ENCODE measurements around the gene MSTN. TPM values are rescaled to one million over a fixed set of nuclear protein-coding genes. Genes with fewer than 3 reads are reported as not detected.

MSTN gene
- 1 to 10 TPM; 1.4 to 2.9 (median 2.1) TPM for polyA plus RNA-seq (ENCODE audit: insufficient read length in 4 of 4)

DNA sequence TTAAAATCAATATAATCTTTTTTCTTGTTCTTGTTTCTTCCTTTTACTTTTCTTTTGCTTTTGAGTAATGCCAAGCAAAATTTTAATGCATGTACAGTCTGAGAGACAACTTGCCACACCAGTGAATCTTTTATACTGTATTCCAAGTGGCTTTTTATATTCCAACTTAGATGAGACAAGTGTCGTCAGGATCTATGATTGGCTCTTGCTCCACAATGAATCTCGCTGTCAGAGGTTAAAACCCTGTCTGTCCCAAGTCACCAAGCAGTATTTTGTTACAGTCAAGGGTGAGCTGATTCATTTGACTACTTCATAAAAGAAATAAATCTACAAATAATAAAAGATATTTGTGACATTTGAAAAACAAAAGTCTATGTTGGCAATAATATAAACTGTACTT, at the start of gene MSTN:
MSTN (minus strand) TSS at position 129 of the 400 bp plus-strand sequence. CDS start 133 bp downstream, outside the sequence.
- no peak for DNase-seq (ENCODE audit: low read depth in 4 of 4, low spot score in 3 of 4)

DNA sequence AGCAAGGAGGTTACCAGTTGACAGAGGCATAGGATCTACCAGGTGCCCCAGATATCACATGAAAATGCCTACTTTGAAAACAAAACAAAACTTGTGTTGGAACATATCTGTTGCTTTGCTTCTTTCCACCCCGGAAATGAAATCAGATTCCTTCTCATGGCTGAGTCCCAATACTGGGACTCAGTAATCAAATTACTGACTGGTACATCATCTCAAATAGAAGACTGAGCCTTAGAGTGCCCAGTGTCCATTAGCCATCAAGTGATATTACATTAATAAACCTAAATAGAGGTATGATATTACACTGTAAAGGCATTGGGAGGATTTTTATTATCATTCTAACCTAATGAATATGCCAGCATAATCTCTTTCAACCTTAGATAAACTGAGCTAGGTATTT, 48.6 kb upstream of the MSTN start:
- DNase-seq (ENCODE audit: low read depth in 4 of 4, low spot score in 3 of 4) = no peak

DNA sequence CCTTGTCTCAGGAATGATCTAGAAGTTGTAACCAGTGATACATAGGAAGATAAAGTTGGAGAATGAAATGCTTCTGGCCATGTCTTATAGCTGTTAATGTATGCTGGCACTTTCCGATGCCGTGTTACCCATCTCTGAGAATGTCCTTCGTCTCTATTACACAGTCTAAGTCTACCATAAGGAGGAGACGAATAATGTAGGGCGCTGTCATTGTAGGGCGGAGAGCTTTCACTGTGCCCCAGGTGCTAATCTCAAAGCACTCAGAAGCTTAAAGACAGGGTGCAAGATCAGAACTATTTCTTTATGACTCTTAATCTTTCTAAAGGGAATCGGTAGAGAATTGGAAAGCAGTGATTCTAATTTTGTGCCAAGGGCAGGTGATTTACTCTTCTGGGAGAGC, 48.2 kb upstream of the MSTN start:
- no peak for DNase-seq (ENCODE audit: low read depth in 4 of 4, low spot score in 3 of 4)

DNA sequence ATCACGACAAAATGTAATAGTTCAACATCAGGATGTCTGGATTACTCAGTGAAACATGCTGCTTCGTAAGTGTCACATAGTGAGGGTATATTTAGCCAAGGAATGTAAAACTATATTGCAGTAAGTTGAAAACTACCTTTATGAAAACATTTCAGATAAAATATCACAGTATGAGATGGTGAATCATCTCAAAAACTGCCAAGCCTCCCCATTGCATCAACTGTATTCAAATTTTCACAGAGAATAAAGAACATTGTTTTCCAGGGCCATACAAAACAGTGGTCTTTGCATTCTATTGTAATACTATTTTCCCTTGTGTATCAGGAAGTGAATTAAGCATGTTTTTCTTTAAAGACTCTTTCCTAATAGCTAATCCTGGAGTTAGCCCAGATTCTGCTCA, 47.6 kb upstream of the MSTN start:
- DNase-seq (ENCODE audit: low read depth in 4 of 4, low spot score in 3 of 4) = no peak

DNA sequence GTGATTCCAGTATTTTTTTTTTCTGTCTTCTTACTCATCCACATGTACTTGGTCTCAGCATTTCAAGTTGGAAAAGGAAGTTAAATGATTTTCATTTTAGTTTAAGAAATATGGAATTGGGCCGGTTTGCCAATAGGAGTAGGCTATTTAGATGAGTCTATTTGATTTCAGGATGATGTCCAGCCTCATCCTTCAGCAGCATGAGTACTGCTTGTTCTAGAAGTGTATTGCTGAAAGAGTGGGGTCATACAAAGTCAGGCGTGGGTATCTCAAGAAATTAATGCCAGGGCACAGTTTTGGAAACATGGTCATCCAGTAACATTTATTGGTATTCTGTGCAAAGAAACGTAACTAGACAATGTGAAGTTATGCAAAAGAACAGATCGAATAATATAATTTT, 44.9 kb upstream of the MSTN start:
- DNase-seq (ENCODE audit: low read depth in 4 of 4, low spot score in 3 of 4) = no peak

DNA sequence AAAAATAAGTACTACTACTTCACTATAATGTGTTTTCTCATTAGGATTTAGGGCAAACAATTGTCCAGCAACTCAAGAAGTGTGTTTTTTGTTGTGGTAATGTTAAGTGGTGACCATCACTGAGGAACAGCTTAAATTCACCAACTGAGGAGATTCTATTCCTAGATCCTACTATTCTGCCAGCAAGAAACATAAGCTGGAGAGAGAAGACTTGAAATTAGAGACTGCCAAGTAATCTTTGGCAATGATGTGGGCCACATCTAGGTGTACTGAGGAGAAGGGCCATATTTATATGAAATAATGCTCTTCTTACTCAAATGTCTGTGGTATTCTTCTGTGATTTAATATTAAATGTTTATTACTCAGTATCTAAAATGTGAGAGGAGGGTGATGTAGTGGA, 44.3 kb upstream of the MSTN start:
- no peak for DNase-seq (ENCODE audit: low read depth in 4 of 4, low spot score in 3 of 4)

DNA sequence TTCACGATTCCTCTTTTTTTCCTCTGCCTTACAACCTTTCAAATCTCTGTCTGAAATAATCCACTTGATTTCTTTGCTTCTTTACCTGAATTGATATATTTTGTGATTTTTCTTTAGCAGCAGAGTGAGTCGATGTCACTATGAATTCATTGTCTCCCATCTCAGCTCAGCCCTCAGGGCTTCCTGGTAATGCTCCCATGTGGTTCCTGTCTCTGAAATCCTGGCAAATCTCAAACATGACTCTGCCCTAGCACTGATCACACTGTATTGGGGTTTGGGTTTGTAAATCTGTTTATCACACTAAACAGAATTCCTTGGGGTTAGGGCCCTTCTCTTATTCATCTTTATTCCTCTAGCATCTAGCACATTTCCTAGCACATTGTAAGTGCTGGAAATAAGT, 43.0 kb upstream of the MSTN start:
- DNase-seq (ENCODE audit: low read depth in 4 of 4, low spot score in 3 of 4) = no peak

DNA sequence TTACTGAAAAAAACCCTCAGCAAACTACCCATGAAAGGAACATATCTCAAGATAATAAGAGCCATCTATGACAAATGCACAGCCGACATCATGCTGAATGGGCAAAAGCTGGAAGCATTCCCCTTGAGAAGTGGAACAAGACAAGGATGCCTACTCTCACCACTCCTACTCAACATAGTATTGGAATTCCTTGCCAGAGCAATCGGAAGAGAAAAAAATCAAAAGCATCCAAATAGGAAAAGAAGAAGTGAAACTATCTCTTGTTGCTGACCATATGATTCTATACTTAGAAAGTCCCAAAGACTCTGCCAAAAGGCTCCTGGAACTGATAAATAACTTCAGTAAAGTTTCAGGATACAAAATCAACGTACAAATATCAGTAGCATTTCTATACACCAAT, 40.6 kb upstream of the MSTN start:
- no peak for DNase-seq (ENCODE audit: low read depth in 4 of 4, low spot score in 3 of 4)

DNA sequence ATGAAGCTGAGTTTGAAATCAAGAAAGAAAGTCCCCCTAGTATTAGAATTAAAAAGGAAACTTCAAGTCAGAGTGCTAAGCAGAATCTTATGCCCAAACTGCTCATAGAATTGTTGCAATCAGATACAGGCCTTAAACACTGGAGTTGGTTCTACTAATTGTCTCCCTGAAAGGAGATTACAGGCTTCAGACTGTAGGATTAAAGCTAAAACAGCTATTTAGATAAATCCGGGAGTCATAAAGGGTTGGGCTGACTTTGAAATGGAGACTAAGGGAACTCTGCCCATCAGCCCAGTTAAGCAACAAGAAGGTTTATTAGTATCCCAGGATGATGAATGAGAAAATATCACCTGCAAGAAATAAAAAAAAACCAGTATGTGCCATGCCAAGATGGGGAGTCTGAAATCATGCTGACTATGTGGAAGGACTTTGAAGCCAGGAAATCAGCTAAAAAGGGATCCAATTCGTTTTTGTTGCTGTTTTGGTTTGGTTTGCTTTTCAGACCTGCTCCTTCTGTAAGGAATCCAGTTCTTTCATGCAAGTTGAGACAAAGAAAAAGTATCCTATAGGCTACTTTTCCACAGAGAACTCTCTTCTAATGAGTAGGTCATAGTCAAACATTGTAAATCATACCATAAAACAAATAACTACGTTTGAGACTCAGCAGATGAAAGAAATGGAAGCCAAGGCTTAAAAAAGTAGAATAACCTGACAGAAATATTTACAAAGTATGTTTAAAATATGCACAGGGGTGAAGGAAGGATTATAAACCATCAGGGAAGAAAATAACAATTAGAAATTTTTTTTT, 37.6 kb upstream of the MSTN start:
- DNase-seq (ENCODE audit: low read depth in 4 of 4, low spot score in 3 of 4) = no peak

DNA sequence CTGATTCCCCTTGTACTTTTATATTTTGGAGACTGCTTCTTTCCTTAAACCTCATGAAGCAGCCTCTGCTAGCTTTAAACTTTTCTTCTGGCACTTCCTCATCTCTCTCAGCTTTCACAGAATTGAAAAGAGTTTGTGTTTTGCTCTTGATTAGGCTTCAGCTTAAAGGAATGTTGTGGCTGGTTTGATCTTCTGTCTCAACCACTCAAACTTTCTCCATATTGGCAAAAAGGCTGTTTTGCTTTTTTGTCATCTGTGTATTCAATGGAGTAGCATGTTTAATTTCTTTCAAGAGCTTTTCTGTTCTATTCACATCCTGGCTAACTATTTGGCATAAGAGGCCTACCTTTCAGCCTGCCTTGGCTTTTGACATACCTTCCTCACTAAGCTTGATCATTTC, 36.3 kb upstream of the MSTN start:
- no peak for DNase-seq (ENCODE audit: low read depth in 4 of 4, low spot score in 3 of 4)

DNA sequence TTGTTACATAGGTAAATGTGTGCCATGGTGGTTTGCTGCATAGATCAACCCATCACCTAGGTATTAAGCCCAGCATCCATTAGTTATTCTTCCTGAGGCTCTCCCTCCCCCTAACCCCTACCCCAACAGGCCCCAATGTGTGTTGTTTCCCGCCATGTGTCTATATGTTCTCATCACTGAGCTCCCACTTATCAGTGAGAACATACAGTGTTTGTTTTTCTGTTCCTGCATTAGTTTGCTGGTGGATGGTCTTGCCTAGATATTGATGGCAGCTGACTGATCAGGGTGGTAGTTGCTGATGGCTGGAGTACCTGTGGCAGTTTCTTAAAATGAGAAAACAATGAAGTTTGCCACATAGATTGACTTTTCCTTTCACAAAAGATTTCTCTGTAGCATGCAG, 34.6 kb upstream of the MSTN start:
- DNase-seq (ENCODE audit: low read depth in 4 of 4, low spot score in 3 of 4) = no peak

DNA sequence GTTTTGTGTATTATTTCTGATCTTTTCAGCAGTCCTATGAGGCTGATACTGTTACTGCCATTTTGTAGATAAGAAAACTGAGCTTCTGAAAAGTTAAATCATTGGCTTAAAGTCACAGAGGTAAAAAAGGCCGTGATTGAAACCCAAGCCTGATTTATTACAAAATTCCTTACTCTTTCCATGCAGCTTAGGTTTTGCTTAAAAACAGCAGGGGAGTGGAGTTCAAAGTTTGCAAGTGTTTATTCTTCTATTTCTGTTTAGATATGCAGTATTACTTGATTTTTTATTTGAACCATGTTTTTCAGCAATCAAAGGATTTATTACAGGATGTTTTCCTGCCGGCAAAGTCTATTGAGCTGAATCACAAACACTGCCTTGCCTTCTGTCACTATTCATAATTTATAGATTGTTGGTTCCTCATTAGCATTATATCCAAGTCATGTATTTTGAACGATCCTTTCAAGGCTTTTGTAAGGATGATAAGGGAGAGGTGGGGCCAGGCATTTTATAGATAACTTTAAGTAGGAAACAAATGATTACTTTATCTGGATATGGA, 31.9 kb upstream of the MSTN start:
- DNase-seq (ENCODE audit: low read depth in 4 of 4, low spot score in 3 of 4) = peak in 1 of 4 donors; percentile 8

DNA sequence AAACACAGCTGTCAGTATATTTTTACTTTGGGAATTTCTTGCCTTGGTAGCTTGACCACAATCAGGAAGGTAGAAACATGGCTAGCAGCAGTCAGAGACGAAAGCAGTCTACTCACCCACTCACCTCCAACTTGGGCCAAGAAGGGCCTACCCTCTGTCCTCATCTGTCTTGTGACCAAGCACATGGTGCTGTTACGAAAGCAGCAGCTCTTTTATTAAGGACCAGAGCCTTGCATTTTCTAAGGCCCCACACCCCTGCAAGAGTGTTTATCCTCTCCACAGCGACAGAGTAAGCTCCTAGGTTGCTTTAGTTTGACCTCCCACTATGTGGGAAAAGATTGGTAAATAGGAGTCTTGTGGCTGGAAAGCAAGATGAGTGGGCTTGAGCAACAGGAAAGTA, 31.3 kb upstream of the MSTN start:
- DNase-seq (ENCODE audit: low read depth in 4 of 4, low spot score in 3 of 4) = no peak

DNA sequence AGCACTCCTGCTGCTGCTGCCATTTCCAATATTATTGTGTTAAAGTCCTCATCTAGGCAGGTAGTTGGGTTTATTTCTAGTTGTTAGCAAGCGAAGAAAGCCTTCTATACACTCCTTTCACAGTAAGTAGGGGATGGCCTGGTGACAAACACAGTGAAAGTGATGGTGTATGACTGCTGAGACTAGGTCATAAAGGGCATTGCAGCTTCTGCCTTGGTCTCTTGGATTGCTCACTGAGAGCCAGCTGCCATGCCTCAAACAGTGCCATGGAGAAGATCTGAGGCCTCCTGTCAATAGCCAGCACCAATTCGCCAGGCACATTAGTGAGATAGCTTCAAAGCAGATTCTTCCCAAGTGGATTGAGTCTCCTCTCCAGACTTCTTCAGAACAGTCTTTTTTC, 27.6 kb upstream of the MSTN start:
- no peak for DNase-seq (ENCODE audit: low read depth in 4 of 4, low spot score in 3 of 4)

DNA sequence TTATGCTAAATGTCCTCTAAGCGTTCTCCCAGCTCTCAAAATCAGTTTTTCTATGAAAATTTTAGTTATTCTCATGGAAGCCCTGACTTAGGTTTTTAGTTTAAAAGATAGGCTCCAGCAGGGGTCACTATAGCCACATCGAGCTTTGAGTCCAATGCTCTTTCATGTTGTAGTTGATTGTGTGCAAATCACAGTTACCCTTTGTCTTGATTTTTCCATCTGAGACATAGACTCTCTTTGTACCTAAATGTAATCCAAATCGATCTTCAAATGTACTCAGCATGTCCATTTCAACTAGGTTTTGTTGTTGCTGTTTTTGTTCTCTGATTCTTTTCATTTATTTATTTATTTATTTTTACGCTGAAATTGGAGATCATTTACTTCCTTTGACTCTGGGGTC, 26.4 kb upstream of the MSTN start:
- DNase-seq (ENCODE audit: low read depth in 4 of 4, low spot score in 3 of 4) = peak in 3 of 4 donors; percentile 48 to 61 (median 56)

DNA sequence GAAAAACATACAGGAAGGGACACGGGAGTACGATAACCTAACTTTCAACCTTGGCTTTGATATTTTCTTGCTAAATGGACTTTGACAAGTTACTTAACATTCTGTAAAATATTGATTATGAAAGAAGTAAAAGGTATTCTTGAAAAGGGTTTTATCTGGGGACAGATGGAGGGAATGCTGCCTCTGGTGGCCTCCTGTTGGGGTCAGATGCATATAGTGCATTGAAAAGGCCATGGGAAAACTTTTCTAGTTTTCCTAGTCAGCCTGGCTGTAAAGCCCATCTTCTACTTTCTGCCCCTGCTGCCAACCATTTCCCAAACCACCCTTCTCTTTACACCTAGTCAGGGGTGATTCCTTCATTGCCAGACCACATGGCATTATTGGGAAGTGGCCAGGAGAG, 22.2 kb upstream of the MSTN start:
- DNase-seq (ENCODE audit: low read depth in 4 of 4, low spot score in 3 of 4) = no peak

DNA sequence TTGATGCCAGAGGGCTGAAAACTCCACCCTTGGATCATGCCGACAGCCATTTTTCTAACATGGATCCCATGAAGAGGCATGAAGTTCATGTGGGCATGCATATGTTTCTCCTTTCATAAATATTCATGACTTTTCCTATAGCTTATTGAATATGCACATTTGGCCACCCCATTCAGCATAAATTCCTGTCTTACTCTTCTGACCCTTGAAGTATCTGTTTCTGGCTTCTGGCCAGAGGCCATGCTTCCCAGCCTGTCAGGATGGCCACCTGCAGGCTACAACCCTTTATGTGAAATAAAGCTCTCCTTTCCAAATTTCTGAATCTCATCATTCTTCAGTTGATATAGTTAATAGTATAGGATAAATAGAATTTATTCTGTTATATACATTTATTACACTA, 19.6 kb upstream of the MSTN start:
- DNase-seq (ENCODE audit: low read depth in 4 of 4, low spot score in 3 of 4) = no peak

DNA sequence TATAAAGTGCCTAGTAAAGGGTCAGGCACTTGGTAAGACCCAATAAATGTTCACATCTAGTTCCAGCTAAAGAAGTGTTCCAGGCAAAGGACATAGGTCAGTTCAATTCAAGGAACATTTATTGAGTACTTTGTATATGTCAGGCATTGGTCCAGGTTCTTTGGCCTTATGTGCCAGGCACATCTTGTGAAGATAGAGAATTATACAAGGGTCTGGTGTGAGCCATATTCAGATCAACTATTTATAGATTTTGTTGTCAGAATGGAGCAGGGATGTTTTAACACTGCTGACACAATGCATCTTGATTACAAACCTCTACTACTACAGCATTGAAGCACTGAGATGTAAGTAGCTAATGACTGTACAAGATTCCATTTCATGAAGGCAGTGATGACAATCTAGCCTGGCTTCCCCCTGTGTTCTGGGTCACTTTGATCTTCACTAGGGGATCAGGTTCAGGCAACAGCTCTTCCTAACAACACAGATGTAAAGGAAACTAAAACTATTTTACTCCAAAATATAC, 18.1 kb upstream of the MSTN start:
- DNase-seq (ENCODE audit: low read depth in 4 of 4, low spot score in 3 of 4) = no peak

DNA sequence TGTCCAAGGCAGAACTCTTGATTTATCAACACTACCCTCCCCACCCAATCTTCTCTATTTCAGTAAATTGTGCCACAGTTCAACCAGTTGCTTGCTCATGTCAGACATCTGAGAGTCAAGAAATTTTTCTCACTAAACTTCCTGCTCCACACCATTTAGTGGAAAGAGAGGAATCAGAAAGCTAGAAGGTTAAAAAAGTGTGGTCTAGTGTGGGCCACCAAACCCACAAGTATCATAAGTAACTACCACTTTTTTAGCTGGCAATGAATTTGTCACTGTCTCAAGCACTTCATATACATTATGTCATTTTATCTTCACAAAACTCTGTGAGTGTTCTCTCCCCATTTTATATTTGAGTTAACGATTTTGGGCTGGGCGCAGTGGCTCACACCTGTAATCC, 16.6 kb upstream of the MSTN start:
- DNase-seq (ENCODE audit: low read depth in 4 of 4, low spot score in 3 of 4) = no peak

DNA sequence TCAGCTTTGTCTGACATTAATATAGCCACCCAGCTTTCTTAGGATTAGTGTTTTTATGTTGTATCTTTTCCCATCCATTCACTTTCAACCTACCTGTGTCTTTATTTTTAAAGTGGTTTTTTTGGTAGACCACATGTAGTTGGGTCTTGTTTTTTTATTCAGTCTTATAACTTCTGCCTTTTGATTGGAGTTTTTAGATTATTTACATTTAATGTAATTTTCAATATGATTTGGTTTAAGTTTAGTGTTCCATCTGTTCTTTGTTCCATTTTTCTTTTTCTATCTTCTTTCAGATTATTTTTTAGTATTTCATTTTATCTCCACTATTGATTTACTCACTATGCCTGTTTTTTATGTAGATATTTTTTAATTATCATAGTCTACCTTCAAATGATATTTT, 13.1 kb upstream of the MSTN start:
- DNase-seq (ENCODE audit: low read depth in 4 of 4, low spot score in 3 of 4) = no peak

DNA sequence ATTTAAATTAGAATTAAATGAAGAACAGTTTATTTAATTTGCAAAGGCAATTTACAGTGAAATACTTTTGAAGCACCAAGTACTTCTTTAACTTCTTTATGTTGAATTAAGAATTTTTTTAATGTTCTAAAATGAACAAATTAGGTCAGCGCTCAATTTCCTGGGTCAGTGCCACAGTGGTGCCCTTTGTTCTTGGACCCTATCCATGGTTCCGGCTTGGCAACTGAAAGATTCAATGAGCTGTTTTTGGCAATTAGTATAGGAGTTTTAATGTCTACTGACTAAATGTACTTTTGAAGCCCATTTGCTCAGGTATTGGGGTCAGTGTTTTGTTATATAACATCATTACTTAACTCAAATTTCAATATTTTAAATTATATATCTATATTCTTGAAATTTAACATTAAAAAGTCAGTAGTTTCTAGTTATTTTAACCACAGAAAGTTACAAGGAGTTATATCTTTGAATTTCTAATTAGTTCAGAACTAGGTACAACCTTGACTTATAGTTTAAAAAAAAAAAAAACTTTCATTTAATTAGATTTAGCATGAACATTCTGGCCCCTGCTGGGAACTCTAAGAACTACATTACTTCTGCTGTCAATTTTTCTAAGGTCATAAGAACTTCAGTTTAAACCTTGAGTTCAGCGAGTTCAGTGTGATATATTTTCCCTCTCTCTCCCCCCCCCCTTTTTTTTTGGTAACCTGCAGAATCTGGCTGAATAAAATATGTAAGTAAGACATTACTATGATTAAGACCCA, 7.6 kb upstream of the MSTN start:
- peak in 3 of 4 donors; percentile 34 to 63 (median 50) for DNase-seq (ENCODE audit: low read depth in 4 of 4, low spot score in 3 of 4)

DNA sequence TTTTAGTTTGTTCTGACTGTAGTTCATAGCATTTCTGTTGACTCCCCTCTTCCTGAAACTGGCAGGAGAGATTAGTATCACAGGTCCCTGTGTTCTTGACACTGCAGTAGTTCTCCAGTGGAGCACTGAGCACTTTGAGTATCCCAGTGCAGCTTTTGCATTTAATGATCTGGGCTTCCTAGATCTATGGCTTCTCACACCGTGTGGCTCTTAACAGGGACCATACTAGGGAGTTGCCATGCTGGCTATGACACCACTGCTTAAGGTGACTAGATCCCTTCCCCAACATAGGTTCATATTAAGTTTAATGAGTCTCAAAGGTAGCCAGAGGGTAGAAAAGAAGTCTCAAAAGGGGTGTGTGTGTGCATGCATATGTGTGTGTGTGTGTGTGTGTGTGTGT, 6.2 kb upstream of the MSTN start:
- DNase-seq (ENCODE audit: low read depth in 4 of 4, low spot score in 3 of 4) = no peak

Measured in right renal pelvis (tissue), 4 donors.